ENCODE measurements around the gene MCTP1. TPM values are rescaled to one million over a fixed set of nuclear protein-coding genes. Genes with fewer than 3 reads are reported as not detected.

The MCTP1 gene
- total RNA-seq, 1 donor from 2014 or later, result 3.7 TPM

DNA sequence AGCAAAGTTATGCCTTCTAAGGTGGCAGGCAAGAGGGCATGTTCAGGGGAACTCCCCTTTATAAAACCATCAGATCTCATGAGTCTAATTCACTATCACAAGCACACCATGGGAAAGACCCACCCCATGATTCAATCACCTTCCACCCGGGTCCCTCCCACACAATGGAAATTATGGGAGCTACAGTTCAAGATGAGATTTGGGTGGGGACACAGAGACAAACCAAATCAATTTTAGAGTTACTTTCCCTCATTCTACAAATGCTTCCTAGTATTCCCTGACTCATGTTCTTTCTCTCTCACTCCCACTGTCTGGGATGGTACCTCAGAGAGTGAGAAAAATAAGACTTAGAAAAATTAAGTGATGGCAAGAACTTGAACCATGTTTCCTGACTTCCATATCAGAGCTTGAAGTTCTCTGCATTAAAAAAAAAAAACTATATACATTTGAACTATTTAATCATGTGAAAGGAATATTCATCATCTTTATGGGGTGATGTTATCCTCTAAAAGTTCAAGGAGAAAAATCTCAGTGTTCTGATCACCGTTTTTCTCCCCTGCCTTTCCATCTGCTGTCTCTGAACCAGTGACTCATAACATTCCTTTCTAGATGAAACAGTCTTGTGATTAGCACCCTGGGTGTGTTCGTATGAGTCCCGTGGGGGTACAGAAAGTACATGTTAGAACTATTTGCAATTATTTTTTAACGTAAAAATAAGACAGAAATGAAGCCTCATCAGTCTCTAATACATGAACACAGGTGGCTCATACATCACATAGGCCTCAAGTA is 383.5 kb downstream of the MCTP1 start:
- Histone ChIP-seq H3K79me2 (ENCODE audit: low read depth) (no peaks in the 10 kb centered on the region), H2AFZ (replicated peaks) (no peak overlapping the region), H3K27ac (no peak overlapping the region), H3K9me3 (ENCODE audit: low read depth) (no peaks in the 10 kb centered on the region), H4K20me1 (ENCODE audit: low read depth) (no peaks in the 10 kb centered on the region), H3K4me1 (no peaks in the 10 kb centered on the region), H3K9ac (no peak overlapping the region), H3F3A (ENCODE audit: low read depth) (no peaks in the 10 kb centered on the region), H3K27me3 (no peaks in the 10 kb centered on the region), H3K4me2 (no peak overlapping the region), H3K36me3 (no peaks in the 10 kb centered on the region), H3K4me3 (no peak overlapping the region)
- Mint-ChIP-seq H3K9me3 (no peaks in the 10 kb centered on the region), H3K27ac (no peak overlapping the region), H3K36me3 (no peaks in the 10 kb centered on the region), H3K4me3 (no peak overlapping the region), H3K27me3 (ENCODE audit: insufficient read depth, low read depth) (peaks cover 6% of the 10 kb centered on the region), H3K4me1 (no peaks in the 10 kb centered on the region)
- TF ChIP-seq, protein P1, sequence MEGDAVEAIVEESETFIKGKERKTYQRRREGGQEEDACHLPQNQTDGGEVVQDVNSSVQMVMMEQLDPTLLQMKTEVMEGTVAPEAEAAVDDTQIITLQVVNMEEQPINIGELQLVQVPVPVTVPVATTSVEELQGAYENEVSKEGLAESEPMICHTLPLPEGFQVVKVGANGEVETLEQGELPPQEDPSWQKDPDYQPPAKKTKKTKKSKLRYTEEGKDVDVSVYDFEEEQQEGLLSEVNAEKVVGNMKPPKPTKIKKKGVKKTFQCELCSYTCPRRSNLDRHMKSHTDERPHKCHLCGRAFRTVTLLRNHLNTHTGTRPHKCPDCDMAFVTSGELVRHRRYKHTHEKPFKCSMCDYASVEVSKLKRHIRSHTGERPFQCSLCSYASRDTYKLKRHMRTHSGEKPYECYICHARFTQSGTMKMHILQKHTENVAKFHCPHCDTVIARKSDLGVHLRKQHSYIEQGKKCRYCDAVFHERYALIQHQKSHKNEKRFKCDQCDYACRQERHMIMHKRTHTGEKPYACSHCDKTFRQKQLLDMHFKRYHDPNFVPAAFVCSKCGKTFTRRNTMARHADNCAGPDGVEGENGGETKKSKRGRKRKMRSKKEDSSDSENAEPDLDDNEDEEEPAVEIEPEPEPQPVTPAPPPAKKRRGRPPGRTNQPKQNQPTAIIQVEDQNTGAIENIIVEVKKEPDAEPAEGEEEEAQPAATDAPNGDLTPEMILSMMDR (IDR thresholded peaks at IDR 0.05), result no peak
- TF ChIP-seq EZH2phosphoT487 (IDR thresholded peaks at IDR 0.05) (no peak), EZH2 (IDR thresholded peaks at IDR 0.05) (no peak)
- no peak for DNase-seq (ENCODE audit: low spot score)

GRCh38 chr5:94900006-94900505 is 384.8 kb downstream of the MCTP1 start:
- Histone ChIP-seq H3K79me2 (ENCODE audit: low read depth) (no peaks in the 10 kb centered on the region), H3K9ac (no peak overlapping the region), H3K36me3 (no peaks in the 10 kb centered on the region), H4K20me1 (ENCODE audit: low read depth) (no peaks in the 10 kb centered on the region), H3K4me1 (no peaks in the 10 kb centered on the region), H2AFZ (replicated peaks) (no peak overlapping the region), H3K4me3 (no peak overlapping the region), H3K27ac (no peak overlapping the region), H3K27me3 (no peaks in the 10 kb centered on the region), H3F3A (ENCODE audit: low read depth) (no peaks in the 10 kb centered on the region), H3K4me2 (no peak overlapping the region), H3K9me3 (ENCODE audit: low read depth) (no peaks in the 10 kb centered on the region)
- H3K36me3 Mint-ChIP-seq, result no peaks in the 10 kb centered on the region
- H3K4me1 Mint-ChIP-seq, result no peaks in the 10 kb centered on the region
- H3K4me3 Mint-ChIP-seq, result no peak overlapping the region
- H3K27me3 Mint-ChIP-seq (ENCODE audit: insufficient read depth, low read depth), result peaks cover 8% of the 10 kb centered on the region
- TF ChIP-seq EZH2 (IDR thresholded peaks at IDR 0.05) (no peak), EZH2phosphoT487 (IDR thresholded peaks at IDR 0.05) (no peak)
- TF ChIP-seq, protein P1 (IDR thresholded peaks at IDR 0.05), result no peak
- no peak for DNase-seq (ENCODE audit: low spot score)
- no peak overlapping the region for H3K27ac Mint-ChIP-seq
- no peaks in the 10 kb centered on the region for H3K9me3 Mint-ChIP-seq

DNA sequence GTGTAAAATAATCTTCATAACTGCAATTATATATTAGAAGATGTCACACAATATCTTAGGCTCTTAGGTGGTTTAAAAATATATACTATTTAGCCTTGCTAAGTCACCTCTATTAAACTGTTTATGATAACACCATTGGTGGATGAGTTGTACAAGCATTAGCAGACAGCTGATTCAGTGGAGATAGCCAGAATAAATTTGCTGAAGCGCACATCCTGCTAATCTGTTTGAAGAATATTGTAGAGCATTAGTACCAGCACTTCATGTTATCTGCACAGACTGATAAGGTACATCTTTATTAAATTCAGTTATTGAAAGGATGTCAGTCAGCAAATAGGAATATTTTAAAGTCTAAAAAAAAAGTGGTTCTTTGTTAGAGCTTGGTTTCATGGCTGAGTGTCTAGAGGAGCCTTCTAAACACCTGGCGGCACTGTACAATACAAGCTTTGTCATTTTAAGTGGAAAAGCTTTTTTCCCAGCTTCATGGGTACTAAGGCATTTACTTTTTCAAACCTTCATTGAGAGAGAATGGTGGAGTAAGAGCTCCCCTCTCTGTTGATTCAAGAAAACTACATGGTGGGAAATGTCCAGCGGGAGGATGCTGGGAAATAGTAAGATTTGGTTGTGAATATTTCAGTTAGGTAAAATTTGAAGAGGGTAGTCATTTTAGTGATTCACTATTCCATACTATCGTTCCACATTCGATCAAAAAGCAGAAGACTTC is 391.3 kb downstream of the MCTP1 start:
- no peaks in the 10 kb centered on the region for H3K36me3 Mint-ChIP-seq
- H3K36me3 ChIP-seq, result no peaks in the 10 kb centered on the region
- peaks cover 5% of the 10 kb centered on the region for H3K27me3 Mint-ChIP-seq (ENCODE audit: insufficient read depth, low read depth)

More for the DNA sequence above, 391.3 kb downstream of the MCTP1 start:
- Histone ChIP-seq H3K27me3 (no peaks in the 10 kb centered on the region), H3K9me3 (ENCODE audit: low read depth) (no peaks in the 10 kb centered on the region), H3F3A (ENCODE audit: low read depth) (no peaks in the 10 kb centered on the region), H3K4me2 (no peak overlapping the region), H3K4me1 (peaks cover 3% of the 10 kb centered on the region), H3K79me2 (ENCODE audit: low read depth) (no peaks in the 10 kb centered on the region), H3K27ac (no peak overlapping the region), H4K20me1 (ENCODE audit: low read depth) (no peaks in the 10 kb centered on the region), H3K9ac (no peak overlapping the region), H3K4me3 (no peak overlapping the region), H2AFZ (replicated peaks) (no peak overlapping the region)
- H3K9me3 Mint-ChIP-seq, result no peaks in the 10 kb centered on the region
- DNase-seq (ENCODE audit: low spot score), result peak; percentile 61
- no peak overlapping the region for H3K27ac Mint-ChIP-seq
- TF ChIP-seq EZH2phosphoT487 (IDR thresholded peaks at IDR 0.05), result no peak
- no peak for TF ChIP-seq EZH2 (IDR thresholded peaks at IDR 0.05)
- TF ChIP-seq, protein P1 (IDR thresholded peaks at IDR 0.05), result peak; percentile 84
- H3K4me1 Mint-ChIP-seq, result peaks cover 6% of the 10 kb centered on the region
- no peak overlapping the region for H3K4me3 Mint-ChIP-seq

Data from neural progenitor cell (in vitro differentiated cells).